GM18526 (cell line): Measurements from ENCODE around the gene MAN1A1.

ENCODE experiments used
- POLR2A ChIP-seq: IDR thresholded peaks from 3 replicates; pipeline ENCODE4 v1.6.1; 2011; ENCODE audit not compliant: insufficient read length; ENCODE audit errors: extremely low read depth

Gene MAN1A1

DNA sequence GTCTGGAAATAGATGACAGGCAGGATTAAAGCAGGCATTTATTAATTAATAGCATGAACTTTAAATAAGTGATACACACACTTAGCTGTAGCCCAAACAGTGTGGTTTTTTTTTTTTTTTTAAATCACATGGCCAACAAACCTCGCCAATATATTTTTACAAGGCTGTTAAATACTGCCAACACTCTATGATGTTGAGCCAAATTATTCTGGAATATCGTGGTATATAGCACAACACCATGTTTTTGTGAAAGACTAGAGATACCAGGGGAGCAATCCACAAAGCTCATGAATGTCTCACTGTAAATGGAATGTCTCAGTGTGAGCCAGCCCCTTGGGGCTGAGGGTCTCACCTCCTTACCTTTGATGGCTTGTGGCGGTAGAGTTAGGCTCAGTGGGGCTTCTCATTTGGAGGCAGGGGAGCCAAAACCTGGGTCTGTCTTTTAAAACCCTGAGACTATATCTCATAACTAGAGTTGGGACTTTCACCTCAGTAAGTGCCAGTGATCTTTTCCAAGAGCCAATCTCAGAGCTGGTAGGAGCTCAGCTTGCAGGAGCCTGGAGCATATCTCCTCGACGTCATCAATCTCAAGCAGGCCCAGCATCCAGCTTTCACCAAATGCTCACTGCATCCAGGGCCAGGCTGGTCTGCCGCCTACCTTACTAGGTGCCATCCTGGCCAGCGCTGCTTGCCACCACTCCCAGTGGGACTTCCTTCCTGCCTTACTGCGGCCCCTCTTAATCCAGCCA is 192.6 kb downstream of the MAN1A1 start:
- TF ChIP-seq POLR2A = no peak

DNA sequence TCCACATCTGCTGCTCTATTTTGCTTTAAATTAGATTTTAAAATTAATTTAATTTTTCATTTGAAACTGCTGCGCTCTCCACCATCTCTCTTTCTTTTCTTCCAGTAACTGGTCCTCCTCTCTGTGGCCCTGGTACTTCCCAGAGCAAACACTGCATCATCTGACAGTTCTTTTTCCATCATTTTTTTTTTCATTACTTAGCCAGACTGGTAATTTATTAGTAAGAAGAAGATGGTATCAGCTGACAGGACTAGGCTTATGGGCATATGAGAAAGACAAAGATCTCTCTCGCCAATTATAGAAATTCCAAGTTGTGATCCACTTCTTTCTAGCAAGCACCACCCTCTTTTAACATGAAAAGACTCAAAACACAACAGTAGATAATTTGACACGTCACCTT is 197.4 kb downstream of the MAN1A1 start:
- no peak for TF ChIP-seq POLR2A

DNA sequence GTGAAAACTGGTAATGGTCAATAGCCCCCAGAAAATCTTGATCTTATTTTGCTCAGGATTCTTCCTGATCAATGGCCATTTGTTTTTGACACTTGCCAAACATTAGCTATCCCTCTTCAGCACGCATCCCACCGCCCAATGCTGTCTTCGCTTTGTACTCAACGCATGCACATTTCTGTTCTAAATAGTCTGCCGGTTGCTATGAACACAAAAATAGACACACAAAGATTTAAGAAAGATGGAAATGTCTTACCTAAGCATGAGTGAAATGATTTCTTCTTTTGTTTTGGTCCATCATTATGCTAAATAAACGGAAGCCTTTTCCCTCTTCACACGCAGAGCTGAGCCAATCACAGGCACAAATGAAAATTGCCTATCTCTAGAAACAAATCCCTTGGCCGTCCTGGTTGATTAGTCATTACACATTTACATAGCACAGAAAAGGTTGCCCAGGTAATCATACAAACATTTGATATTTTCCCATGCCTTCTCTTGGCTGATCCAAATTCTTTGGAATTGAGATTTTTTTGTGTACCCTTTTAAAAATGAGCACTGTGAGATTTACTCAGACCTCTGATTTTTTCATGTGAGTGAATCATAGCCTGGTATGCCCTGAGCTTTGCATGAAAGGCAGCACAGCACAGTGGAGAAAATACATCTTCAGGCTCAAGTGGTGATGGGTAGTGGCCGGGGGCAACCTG is 200.6 kb downstream of the MAN1A1 start:
- TF ChIP-seq POLR2A = no peak

DNA sequence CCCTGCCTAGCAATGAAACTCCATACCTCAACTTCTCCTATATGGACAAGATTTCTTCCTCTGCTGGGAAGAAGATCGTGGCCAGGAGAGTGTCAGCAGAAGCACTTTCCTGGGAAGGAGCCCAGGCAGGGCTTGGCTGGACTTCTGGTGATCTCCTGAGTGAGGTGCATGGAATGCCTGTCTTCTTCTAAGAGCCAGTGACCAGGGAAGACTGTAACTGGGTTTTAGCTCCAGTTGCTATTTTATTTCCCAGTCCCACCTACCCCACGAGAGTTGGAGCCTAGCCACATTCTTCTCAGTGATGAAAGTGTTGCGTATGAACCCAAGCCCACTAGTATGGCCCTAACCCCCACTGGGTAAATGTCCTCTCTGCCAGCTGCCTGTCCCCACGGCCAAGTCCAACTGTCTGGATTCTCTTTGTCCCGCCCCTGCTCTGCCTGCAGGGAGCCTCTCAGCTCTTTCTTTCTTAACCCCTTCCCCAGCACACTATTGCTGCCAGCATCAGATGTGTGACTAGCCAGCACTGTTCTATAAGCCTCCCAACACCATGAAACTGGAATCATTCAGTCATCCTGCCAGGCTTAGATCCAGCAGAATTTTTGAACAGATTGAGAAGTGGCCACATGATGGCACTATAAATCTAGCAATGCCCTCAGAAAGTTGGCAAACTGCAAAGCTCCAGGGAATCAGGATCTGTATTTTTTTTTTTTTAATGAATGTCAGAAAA is 201.3 kb downstream of the MAN1A1 start:
- no peak for TF ChIP-seq POLR2A

DNA sequence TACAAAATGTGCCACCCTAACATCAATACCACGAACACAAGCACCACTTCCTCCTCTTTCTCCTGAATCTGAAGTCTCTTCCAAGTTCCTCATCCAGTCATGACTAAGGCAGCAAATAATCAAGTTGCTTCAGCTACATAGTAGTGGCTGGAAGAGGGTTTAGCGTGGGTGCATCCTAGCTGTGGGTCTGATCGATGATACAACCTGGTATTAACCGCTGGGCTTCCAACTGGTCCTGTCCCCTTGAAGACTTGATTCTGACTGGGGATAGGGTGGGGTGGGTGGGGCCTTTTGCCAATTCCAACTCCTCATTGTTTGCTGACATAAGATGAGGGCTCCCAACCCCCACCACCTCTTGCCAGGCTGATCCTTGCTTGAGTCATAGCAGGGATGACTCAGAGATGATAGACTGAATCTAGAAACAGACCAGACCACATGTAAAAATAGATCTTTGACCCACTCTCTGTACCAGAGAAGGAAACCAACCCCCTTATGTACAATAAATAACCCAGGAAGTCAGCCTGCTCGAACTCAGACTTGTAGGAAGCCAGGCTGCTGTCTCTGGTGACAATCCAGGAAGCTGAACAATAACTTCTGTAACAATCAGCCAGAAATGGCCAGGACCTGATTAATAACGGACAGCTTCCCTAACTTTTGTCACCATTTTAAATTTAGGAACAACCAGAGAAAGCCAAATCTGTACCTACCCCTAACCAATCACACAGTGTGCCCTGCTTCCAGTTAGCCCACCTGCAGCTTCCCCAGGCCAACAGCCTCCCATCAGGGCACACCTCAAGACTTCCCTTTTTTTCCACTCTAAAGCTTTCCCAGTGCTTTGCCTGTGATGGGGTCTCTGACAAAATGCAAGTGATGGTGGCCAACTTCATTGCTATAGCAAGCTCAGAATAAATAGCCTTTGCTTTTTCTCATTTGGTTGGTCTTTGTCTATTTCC is 202.2 kb downstream of the MAN1A1 start:
- no peak for TF ChIP-seq POLR2A

DNA sequence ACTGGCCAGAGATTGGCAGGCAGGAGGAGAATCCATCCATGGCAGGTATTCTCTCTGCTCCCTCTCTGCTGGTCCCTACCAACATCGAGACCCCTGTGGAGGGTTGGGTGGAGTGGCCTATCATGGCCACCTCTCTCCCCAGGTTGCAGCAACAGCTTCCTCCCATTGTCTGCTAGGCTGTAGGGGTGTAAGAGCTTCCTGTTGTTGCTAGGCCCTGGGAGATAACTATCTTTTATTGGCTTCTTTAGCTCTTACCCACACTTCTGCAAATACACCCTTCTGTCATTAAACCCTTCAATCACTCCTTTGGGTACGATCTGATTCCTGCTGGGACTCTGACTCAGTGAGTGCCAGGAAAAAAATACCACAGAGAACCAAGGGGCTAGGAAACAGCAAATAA is 204.4 kb downstream of the MAN1A1 start:
- TF ChIP-seq POLR2A = no peak

DNA sequence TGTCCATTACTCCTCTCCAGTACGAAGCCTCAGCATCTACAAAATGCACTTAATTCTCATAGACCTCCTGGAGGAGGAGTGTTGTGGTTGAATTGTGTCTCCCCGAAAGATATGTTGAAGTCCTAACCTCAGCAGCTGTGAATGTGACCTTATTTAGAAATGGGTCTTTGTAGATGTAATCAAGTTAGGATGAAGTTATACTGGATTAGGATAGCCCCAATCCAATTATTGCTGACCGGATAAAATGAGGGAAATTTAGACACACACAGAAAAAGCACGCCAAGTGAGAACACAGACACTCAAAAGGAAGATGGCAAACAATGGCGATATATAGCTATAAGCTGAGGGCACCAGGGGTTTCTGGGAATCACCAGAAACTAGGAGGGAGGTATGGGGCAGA is 206.9 kb downstream of the MAN1A1 start:
- no peak for TF ChIP-seq POLR2A

DNA sequence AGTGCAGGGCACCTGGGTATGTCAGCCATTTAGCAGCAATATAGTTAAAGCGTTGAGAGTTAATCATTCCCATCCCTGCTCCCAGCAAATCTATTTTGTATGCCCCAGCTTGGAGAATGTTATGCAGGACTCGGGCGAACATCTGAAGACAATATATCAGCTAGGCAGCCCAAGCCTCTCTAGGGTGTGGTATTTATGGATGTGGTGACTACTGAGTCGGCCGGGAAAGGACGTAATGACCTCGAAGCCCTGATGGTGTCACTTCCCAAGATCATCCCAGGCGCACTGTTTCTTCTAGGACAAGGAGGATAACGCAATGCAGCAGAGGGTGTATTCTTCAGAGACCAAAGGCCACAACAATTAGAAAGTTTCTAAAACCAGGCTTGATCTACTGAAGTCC is 207.5 kb downstream of the MAN1A1 start:
- TF ChIP-seq POLR2A = no peak

DNA sequence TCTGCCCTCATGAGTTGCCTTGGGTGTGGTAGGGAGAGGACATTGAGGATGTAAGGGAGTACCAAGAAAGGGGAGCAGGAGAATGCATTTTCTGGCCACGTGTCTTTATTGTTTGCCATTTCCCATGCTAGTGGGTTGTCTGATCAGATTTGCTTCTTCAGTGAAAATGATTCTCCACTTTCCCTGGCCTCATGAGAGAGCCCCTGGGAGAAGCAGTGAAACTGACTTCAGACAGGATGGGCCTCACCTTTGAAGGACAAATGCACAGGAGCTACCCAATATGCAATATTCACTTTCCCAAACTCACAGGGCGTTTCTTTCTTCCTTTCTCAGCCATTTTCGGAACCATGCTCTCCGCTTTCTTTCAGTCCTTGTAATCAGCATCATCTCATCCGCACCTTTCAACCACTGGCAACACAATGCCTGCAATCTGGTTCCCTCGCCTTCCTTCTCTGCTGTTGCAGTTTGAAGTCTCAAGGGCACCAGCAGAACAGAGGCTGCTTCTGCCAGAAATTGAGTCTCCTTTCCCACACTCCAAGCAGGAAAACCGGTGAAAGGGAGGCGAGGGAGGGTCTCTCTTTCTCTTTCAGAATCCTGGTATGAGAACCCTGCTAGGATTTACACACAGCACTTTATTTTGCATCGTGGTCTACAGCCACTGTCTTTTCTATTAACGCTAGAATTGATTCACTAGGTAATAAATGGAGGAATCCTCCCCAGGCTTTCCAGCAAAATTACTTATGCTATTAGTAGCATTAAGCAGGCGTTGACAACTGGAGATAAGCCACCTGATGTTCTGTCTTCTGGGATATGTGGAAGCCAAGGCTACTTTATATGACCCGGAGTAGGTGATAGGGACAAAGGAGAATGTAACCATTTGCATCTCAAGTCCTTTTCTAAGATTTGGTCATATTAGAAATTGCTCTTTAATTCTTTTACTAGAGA is 209.1 kb downstream of the MAN1A1 start:
- no peak for TF ChIP-seq POLR2A

DNA sequence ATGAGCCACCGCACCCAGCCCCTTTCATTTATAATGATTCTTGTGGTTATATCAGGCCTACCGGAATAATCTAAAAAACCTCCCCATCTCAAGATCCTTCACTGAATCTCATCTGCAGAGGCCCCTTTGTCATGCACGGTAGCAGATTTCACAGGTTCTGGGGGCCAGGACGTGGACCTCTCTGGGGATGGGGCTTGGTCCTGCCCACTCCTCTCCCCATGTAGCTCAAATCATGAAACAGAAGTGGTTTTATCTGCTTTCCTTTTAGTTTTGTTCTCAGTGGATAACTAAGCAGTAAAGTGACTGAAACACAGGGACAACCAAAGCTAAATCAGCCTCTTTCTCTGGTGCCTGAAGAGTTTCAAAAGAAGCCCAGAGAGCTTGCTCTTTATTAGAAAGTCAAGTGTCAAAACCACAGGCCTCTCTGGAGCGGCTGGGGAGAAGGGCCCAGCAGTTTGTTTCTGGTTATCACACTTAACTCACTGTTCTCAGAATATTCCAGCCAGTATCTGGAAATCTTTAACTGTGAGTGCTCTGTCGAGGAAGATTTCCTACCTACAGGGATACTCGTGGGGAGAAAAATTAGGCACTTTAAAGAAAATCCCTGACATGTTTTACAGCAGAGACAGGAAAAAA is 210.5 kb downstream of the MAN1A1 start:
- TF ChIP-seq POLR2A = no peak

DNA sequence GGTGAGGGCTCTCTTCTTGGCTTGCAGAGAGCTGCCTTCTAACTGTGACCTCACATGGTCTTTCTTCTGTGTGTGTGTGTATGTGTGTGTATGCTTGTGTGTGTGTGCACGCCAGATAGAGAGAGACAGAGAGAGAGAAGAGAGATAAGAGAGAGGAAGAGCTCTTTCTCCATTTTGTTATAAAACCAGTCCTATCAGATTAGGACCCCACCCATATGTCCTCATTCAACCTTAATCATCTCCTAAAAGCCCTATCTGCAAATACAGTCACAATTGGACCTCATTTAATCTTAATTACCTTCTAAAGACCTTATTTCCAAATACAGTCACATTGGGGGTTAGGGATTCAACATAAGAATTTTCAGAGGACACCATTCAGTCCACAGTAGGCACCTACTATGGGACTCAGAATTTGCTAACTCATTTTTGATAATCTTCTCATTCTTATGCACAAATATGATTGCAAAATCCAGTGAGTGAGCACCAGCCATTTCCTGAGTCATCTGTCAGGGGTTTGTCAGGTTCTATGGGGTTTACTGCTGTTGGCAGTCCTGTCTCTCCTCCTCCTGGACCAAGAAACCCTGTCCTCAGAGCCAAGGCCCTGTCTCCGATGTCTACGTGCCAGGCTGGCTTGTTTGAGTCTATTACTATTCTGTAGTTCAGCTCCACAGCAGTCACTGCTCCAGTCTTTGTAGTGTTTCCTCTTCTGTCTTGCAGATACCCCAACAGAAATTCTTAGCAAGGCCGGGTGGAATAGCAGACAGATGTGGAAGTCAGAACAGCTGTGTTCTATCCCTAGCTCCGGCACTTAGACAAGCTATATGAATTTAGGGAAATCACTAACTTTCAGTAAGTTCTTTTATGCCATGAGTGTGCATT is 212.1 kb downstream of the MAN1A1 start:
- TF ChIP-seq POLR2A = no peak

DNA sequence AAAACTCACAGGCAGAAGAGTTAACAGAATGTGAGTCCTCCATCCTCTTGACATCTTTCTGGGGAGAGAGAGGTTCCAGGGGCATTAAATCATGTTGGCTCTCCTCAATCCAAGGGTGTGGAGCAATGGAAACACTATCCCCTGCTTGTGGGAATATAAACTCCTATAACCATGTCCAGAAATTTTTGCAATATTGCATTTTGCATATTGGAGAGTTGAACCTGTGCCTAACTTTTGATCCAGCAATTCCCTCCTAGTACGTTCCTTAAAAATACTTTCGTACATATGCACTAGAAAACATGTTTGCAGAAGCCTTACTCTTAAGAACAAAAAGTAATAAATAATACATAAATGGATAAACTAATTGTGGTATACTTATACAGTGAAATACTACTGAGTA is 214.8 kb downstream of the MAN1A1 start:
- TF ChIP-seq POLR2A = no peak

DNA sequence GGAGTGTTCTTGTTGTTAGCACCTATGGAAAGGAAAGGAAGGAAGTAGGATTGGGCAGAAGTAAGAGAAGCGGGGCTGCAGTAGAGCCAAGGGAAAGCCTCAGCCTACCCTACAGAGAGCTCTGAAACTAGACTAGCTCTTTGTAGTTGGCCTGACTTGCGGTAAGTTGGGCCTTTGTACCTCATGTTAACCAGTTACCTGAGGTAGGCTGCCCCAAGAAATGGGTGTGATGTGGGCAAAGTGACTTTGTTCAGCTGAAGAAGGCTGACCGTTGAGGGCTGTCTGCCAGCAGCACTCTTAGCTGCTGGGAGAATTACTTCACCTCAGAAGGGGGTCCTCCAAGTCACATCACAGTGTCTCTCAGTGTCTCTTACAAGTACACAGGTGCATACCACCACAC is 216.2 kb downstream of the MAN1A1 start:
- no peak for TF ChIP-seq POLR2A
